HCT116 (cell line): ENCODE measurements around the gene SRGAP3. TPM values are rescaled to one million over a fixed set of nuclear protein-coding genes. Genes with fewer than 3 reads are reported as not detected.

Source experiments
- ATAC-seq: fragments of 200-7000 bp; cut with Tn5 transposase; 2 replicates; pipeline ENCODE4 v1.9.1; 2020; ENCODE audit warnings: mild to moderate bottlenecking, moderate library complexity
- BruUV-seq: library from RNA; stranded (reverse); fragments of 400-500 nt; replicated peaks from 2 replicates; lab custom pipeline; 2021; lab: Mats Ljungman, UMichigan
- CTCF ChIA-PET: fragments of 300-600 bp; sonication (Branson Sonifier 250); formaldehyde crosslinking; loops from one replicate; lab custom pipeline; 2021; ENCODE audit warnings: antibody characterized with exemption; lab: Charles Lee
- POLR2A ChIA-PET: fragments of 300-600, 350-600 bp; sonication (Branson Sonifier 250); formaldehyde crosslinking; loops from one replicate; lab custom pipeline; 2021; ENCODE audit warnings: antibody characterized with exemption; lab: Charles Lee
- RAD21 ChIA-PET, 2 experiments: fragments of 300-600 bp; sonication (Branson Sonifier 250); formaldehyde crosslinking; loops; one replicate each; lab custom pipeline; 2023; ENCODE audit warnings: low total read pairs in 2 of 2; ENCODE audit not compliant: uncharacterized antibody in 2 of 2, unreplicated experiment in 2 of 2, low non-redundant PET in 1 of 2; lab: Charles Lee
- DNase-seq: peaks from one replicate; pipeline ENCODE4 v3.0.0-alpha.2; 2010; ENCODE audit warnings: low read depth, low spot score
- H2AFZ ChIP-seq: fragments of 200-600 bp; shearing (Covaris generic), sonication (generic); 2 replicates; pipeline ENCODE4 v1.6.1; 2017; ENCODE audit warnings: low read depth, mixed run types, mixed read lengths, antibody characterized with exemption, low read length; ENCODE audit not compliant: poor library complexity, severe bottlenecking
- H3K27ac ChIP-seq: 2 replicates; pipeline ENCODE4 v1.5.1; 2012; ENCODE audit warnings: low read depth, low read length
- H3K27me3 ChIP-seq: fragments of 200-600 bp; sonication (generic); 2 replicates; pipeline ENCODE4 v1.6.1; 2016; ENCODE audit warnings: mixed run types, low read length, mixed read lengths; ENCODE audit not compliant: insufficient read depth
- H3K36me3 ChIP-seq, 2 experiments: fragments of 200-500 bp in 1 of 2; fragments of 200-600 bp in 1 of 2; sonication (Bioruptor generic) in 1 of 2; sonication (generic) in 1 of 2; 2 replicates each; pipeline versions ENCODE4 v1.5.1 to v1.6.1; 2014 to 2016; ENCODE audit warnings: low read length in 2 of 2, inconsistent platforms in 1 of 2, mixed read lengths in 1 of 2, mixed run types in 1 of 2; ENCODE audit not compliant: insufficient read depth in 2 of 2, control insufficient read depth in 1 of 2
- H3K4me1 ChIP-seq, 2 experiments: fragments of 200-600 bp in 1 of 2; sonication (generic) in 1 of 2; 2 replicates each; pipeline versions ENCODE4 v1.5.1 to v1.6.1; 2012 to 2017; ENCODE audit warnings: low read length in 2 of 2, inconsistent platforms in 1 of 2, mild to moderate bottlenecking in 1 of 2, mixed read lengths in 1 of 2, mixed run types in 1 of 2, moderate library complexity in 1 of 2; ENCODE audit not compliant: insufficient read depth in 2 of 2, control insufficient read depth in 1 of 2
- H3K4me2 ChIP-seq: fragments of 200-600 bp; sonication (generic); 2 replicates; pipeline ENCODE4 v1.6.1; 2017; ENCODE audit warnings: mixed run types, low read length, mixed read lengths
- H3K4me3 ChIP-seq, 2 experiments: fragments of 200-600 bp in 1 of 2; sonication (generic) in 1 of 2; replicated peaks in 1 of 2; 2 replicates each; pipeline ENCODE4 v1.5.1; 2011 to 2016; ENCODE audit warnings: low read length in 2 of 2, control low read depth in 1 of 2, low read depth in 1 of 2, mild to moderate bottlenecking in 1 of 2, mixed read lengths in 1 of 2, mixed run types in 1 of 2
- H3K79me2 ChIP-seq: fragments of 200-600 bp; sonication (generic); 2 replicates; pipeline ENCODE4 v1.6.1; 2017; ENCODE audit warnings: mild to moderate bottlenecking, mixed run types, low read length, moderate library complexity, mixed read lengths; ENCODE audit not compliant: insufficient read depth
- H3K9ac ChIP-seq: fragments of 200-600 bp; sonication (generic); 2 replicates; pipeline ENCODE4 v1.6.1; 2016; ENCODE audit warnings: low read length, mixed read lengths
- H3K9me2 ChIP-seq: fragments of 200-600 bp; sonication (generic), shearing (Covaris generic); 2 replicates; pipeline ENCODE4 v1.6.1; 2017; ENCODE audit warnings: mixed run types, mild to moderate bottlenecking, moderate library complexity; ENCODE audit not compliant: insufficient read depth
- H3K9me3 ChIP-seq, 2 experiments: fragments of 200-500 bp in 1 of 2; fragments of 200-600 bp in 1 of 2; sonication (Bioruptor generic) in 1 of 2; sonication (generic) in 1 of 2; 2 replicates each; pipeline ENCODE4 v1.6.1; 2014 to 2017; ENCODE audit warnings: low read length in 2 of 2, mixed read lengths in 2 of 2, inconsistent platforms in 1 of 2, low read depth in 1 of 2, mild to moderate bottlenecking in 1 of 2, mixed run types in 1 of 2, moderate library complexity in 1 of 2; ENCODE audit not compliant: control insufficient read depth in 1 of 2, insufficient read depth in 1 of 2
- H4K20me1 ChIP-seq: fragments of 200-600 bp; sonication (generic), shearing (Covaris generic); 2 replicates; pipeline ENCODE4 v1.6.1; 2017; ENCODE audit warnings: mixed run types, mild to moderate bottlenecking, moderate library complexity; ENCODE audit not compliant: insufficient read depth
- EGR1 ChIP-seq: IDR thresholded peaks from 2 replicates; pipeline ENCODE4 v1.6.1; 2012; ENCODE audit warnings: low read depth
- EZH2phosphoT487 ChIP-seq: fragments of 200-600 bp; IDR thresholded peaks from 2 replicates; pipeline ENCODE4 v1.6.1; 2018; ENCODE audit warnings: antibody characterized with exemption, borderline replicate concordance
- SIN3A ChIP-seq: IDR thresholded peaks from 2 replicates; pipeline ENCODE4 v1.6.1; 2012; ENCODE audit warnings: low read depth
- SRF ChIP-seq: IDR thresholded peaks from 2 replicates; pipeline ENCODE4 v1.6.1; 2012; ENCODE audit warnings: low read depth
- TCF7L2 ChIP-seq: IDR thresholded peaks from 2 replicates; pipeline ENCODE4 v1.7.0; 2011; ENCODE audit warnings: borderline replicate concordance, inconsistent platforms; ENCODE audit not compliant: insufficient read depth, insufficient read length; ENCODE audit errors: extremely low read depth
- YY1 ChIP-seq: IDR thresholded peaks from 2 replicates; pipeline ENCODE4 v1.6.1; 2011; ENCODE audit warnings: low read length, low read depth, moderate library complexity, mild to moderate bottlenecking; ENCODE audit not compliant: insufficient replicate concordance; ENCODE audit errors: extremely low read depth
- intact Hi-C: fragments of 100-400 bp; cut with micrococcal nuclease; formaldehyde crosslinking; loops from 2 replicates; pipeline ENCODE4 v1.10.0; 2022
- total RNA-seq: library from RNA; stranded (reverse); gene quantifications from one replicate; pipeline ENCODE4 v1.2.1, GENCODE V29; 2021; ENCODE audit not compliant: unreplicated experiment
- TF ChIP-seq, protein P1 (sequence below), 3 experiments: fragments of 200-600 bp in 1 of 3; sonication (generic) in 1 of 3; IDR thresholded peaks in 2 of 3; conservative IDR thresholded peaks in 1 of 3; 2 replicates each; pipeline ENCODE4 v1.5.1; 2012 to 2017; ENCODE audit warnings: low read depth in 2 of 3, low read length in 2 of 3, antibody characterized with exemption in 1 of 3, borderline replicate concordance in 1 of 3, control low read depth in 1 of 3, mild to moderate bottlenecking in 1 of 3, mixed read lengths in 1 of 3, mixed run types in 1 of 3, moderate library complexity in 1 of 3; ENCODE audit not compliant: insufficient read depth in 1 of 3

SRGAP3 gene
- total RNA-seq, 1 experiment from 2014 or later, result 8.3 TPM

DNA sequence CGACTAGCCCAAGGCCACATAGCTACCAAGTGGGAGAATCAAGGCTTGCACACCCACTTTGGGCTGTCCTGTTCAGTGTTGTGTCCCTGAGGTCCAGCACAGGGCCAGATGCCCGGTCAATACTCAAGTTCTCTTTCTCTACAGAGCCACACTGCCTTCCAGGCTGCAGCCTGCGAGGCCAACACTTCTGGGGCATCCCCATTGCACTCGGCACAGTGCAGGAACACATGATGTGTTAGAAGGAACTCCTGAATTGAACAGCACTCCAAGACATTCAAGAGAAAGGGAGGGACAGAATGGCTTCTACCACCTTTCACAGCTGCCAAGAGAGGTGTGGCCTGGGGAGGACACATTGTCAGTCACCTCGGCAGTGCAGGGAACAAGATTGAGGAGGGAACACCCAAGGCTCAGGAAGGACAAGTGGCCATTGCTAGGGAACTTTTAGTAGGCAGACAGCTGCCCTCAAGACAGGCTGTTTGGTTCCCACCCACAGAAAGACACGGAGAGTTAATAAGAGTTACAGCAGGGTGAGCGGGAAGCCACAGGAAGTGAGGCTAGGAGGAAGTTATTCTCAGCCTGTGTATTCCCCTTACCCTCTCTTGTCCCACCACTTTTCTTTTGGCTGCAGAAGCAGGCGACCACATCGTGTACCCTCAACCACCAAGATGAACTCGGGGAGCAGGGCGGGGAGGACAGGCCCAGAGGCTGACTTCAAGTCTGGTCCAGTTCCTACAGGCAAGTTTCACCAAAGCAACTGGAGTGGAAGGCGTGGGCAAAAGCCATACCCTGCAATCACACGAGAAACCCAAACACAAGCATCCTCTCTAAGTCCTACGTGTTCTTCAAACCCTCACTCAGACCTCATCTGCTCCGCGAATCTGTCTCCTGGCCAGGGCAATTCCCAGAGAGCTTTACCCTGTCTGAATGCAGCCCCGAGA lies 69.4 kb downstream of the SRGAP3 start:
- H3K79me2 ChIP-seq, result no peaks in the 10 kb centered on the region
- RAD21 ChIA-PET, result no interaction called here
- intact Hi-C loops, result no loop called here

More for the DNA sequence above, 69.4 kb downstream of the SRGAP3 start:
- CTCF ChIA-PET, result no interaction called here
- Histone ChIP-seq H3K4me1 (peaks cover 8 to 12% of the 10 kb centered on the region in 2 experiments), H4K20me1 (no peaks in the 10 kb centered on the region), H3K4me2 (no peak overlapping the region), H3K27me3 (no peaks in the 10 kb centered on the region), H3K36me3 (no peaks in the 10 kb centered on the region), H2AFZ (no peak overlapping the region), H3K4me3 (no peak overlapping the region), H3K9me3 (no peaks in the 10 kb centered on the region), H3K27ac (no peak overlapping the region), H3K9me2 (no peaks in the 10 kb centered on the region), H3K9ac (no peak overlapping the region)
- TF ChIP-seq YY1, result no peak
- no peak for TF ChIP-seq EGR1
- no peak for TF ChIP-seq SRF
- TF ChIP-seq, protein P1, sequence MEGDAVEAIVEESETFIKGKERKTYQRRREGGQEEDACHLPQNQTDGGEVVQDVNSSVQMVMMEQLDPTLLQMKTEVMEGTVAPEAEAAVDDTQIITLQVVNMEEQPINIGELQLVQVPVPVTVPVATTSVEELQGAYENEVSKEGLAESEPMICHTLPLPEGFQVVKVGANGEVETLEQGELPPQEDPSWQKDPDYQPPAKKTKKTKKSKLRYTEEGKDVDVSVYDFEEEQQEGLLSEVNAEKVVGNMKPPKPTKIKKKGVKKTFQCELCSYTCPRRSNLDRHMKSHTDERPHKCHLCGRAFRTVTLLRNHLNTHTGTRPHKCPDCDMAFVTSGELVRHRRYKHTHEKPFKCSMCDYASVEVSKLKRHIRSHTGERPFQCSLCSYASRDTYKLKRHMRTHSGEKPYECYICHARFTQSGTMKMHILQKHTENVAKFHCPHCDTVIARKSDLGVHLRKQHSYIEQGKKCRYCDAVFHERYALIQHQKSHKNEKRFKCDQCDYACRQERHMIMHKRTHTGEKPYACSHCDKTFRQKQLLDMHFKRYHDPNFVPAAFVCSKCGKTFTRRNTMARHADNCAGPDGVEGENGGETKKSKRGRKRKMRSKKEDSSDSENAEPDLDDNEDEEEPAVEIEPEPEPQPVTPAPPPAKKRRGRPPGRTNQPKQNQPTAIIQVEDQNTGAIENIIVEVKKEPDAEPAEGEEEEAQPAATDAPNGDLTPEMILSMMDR (IDR thresholded peaks at IDR 0.05 in 2 of 3, conservative IDR thresholded peaks at IDR 0.05 in 1 of 3; ENCODE audit: borderline replicate concordance in 1 of 3, insufficient read depth in 1 of 3, low read depth in 2 of 3, low read length in 2 of 3), result no peak
- TF ChIP-seq SIN3A, result no peak
- TF ChIP-seq TCF7L2, result no peak
- TF ChIP-seq EZH2phosphoT487, result no peak
- POLR2A ChIA-PET, result no interaction called here
- no TSS peak for BruUV-seq
- ATAC-seq (no peak), DNase-seq (no peak)
